Brain microvascular endothelial cell (primary cell): Measurements from ENCODE around the gene KCNMB2.

Experiments
- DNase-seq: peaks from one replicate; pipeline ENCODE4 v3.0.0-alpha.2; 2020
- H3K27ac ChIP-seq: fragments of 250-450 bp; sonication (Bioruptor Pico); 2 replicates; pipeline ENCODE4 v1.5.1; 2020; ENCODE audit warnings: mild to moderate bottlenecking, moderate library complexity
- H3K27me3 ChIP-seq: fragments of 250-450 bp; sonication (Bioruptor Pico); replicated peaks from 2 replicates; pipeline ENCODE4 v1.5.1; 2020; ENCODE audit warnings: mild to moderate bottlenecking
- H3K36me3 ChIP-seq: fragments of 250-450 bp; sonication (Bioruptor Pico); replicated peaks from 2 replicates; pipeline ENCODE4 v1.5.1; 2020; ENCODE audit warnings: mild to moderate bottlenecking
- H3K4me3 ChIP-seq: 2 replicates; pipeline ENCODE4 v1.5.1; 2011; ENCODE audit warnings: low read depth, mild to moderate bottlenecking, control low read depth, low read length, moderate library complexity
- CTCF ChIP-seq: IDR thresholded peaks from 2 replicates; pipeline ENCODE4 v1.5.1; 2011; ENCODE audit warnings: low read depth, mild to moderate bottlenecking, moderate library complexity, low read length, control low read depth, inconsistent platforms; ENCODE audit errors: missing control alignments
- in situ Hi-C: cut with HindIII; loops from 2 replicates; pipeline ENCODE4 v1.10.0; 2017; ENCODE audit warnings: low sequenced_read_pairs, low pct_ligation_motif_present

The KCNMB2 gene

GRCh38 chr3:178496911-178497310 lies 39.3 kb upstream of the KCNMB2 start:
- TF ChIP-seq CTCF = no peak
- no peaks in the 10 kb centered on the region for H3K27me3 ChIP-seq
- DNase-seq = no peak
- no peaks in the 10 kb centered on the region for H3K36me3 ChIP-seq
- in situ Hi-C loops = no loop called here
- no peak overlapping the region for H3K4me3 ChIP-seq
- no peak overlapping the region for H3K27ac ChIP-seq

- DNase-seq = no peak
- Histone ChIP-seq H3K27ac (no peak overlapping the region), H3K4me3 (no peak overlapping the region), H3K36me3 (no peaks in the 10 kb centered on the region), H3K27me3 (no peaks in the 10 kb centered on the region)
- no peak for TF ChIP-seq CTCF
- in situ Hi-C loops = no loop called here
Observed at GRCh38 chr3:178498871-178499270, 37.4 kb upstream of the KCNMB2 start.

GRCh38 chr3:178500631-178501030 lies 35.6 kb upstream of the KCNMB2 start:
- H3K4me3 ChIP-seq = no peak overlapping the region
- no peak for DNase-seq
- no peaks in the 10 kb centered on the region for H3K36me3 ChIP-seq
- no peak for TF ChIP-seq CTCF
- H3K27ac ChIP-seq = no peak overlapping the region
- H3K27me3 ChIP-seq = no peaks in the 10 kb centered on the region
- in situ Hi-C loops = no loop called here

GRCh38 chr3:178504128-178504527 lies 32.1 kb upstream of the KCNMB2 start:
- Histone ChIP-seq H3K4me3 (no peak overlapping the region), H3K36me3 (no peaks in the 10 kb centered on the region), H3K27ac (no peak overlapping the region), H3K27me3 (no peaks in the 10 kb centered on the region)
- TF ChIP-seq CTCF = no peak
- in situ Hi-C loops = no loop called here
- no peak for DNase-seq

- Histone ChIP-seq H3K27ac (no peak overlapping the region), H3K27me3 (no peaks in the 10 kb centered on the region), H3K36me3 (no peaks in the 10 kb centered on the region), H3K4me3 (no peak overlapping the region)
- in situ Hi-C loops = no loop called here
- no peak for TF ChIP-seq CTCF
- no peak for DNase-seq
Observed at GRCh38 chr3:178505832-178506231, 30.4 kb upstream of the KCNMB2 start.
